GM12878 (cell line): ENCODE measurements around the gene KRT222. TPM values are rescaled to one million over a fixed set of nuclear protein-coding genes. Genes with fewer than 3 reads are reported as not detected.

Source experiments
- ESRRA ChIP-seq: IDR thresholded peaks from 2 replicates; pipeline ENCODE4 v1.6.1; 2012; ENCODE audit warnings: mild to moderate bottlenecking, low read length, improper control_type of control experiment
- HDAC2 ChIP-seq: fragments of 200-600 bp; sonication (generic); IDR thresholded peaks from 2 replicates; pipeline ENCODE4 v1.6.1; 2017
- KLF5 ChIP-seq: fragments of 450-650 bp; IDR thresholded peaks from 2 replicates; pipeline ENCODE4 v1.6.1; 2014; ENCODE audit warnings: mild to moderate bottlenecking; ENCODE audit not compliant: partially characterized antibody
- SP1 ChIP-seq: IDR thresholded peaks from one replicate; pipeline ENCODE4 v1.6.1; 2011; ENCODE audit warnings: low read depth, low read length
- SREBF2 ChIP-seq: IDR thresholded peaks from 2 replicates; pipeline ENCODE4 v1.6.1; 2012; ENCODE audit warnings: mild to moderate bottlenecking, low read length
- TARDBP ChIP-seq: IDR thresholded peaks from 2 replicates; pipeline ENCODE4 v1.6.1; 2016; ENCODE audit warnings: borderline replicate concordance
- ZNF207 ChIP-seq: fragments of 450-650 bp; IDR thresholded peaks from 2 replicates; pipeline ENCODE4 v1.6.1; 2014; ENCODE audit warnings: antibody characterized with exemption, mild to moderate bottlenecking, borderline replicate concordance
- polyA plus RNA-seq, 11 experiments: library from polyadenylated mRNA; depleted of rRNA in 4 of 11; unstranded in 6 of 11; stranded (reverse) in 5 of 11; fragments of >200 nt; fragmentation: Nextera tagmentation in 4 of 11; fragmentation: Illumina TruSeq in 1 of 11; extraction: Ambion mirVana in 4 of 11; extraction: Trizol in 1 of 11; gene quantifications; 1 replicate in 1 of 11; 2 replicates in 10 of 11; pipeline versions ENCODE4 v1.2.1 to v1.2.3, GENCODE V29; 2011 to 2016; ENCODE audit warnings: inconsistent platforms in 2 of 11, missing spikeins in 2 of 11, low read depth in 1 of 11
- total RNA-seq, 4 experiments: library from RNA; depleted of rRNA in 3 of 4; stranded (reverse); fragments of >200 nt in 3 of 4; fragmentation: Illumina TruSeq in 1 of 4; extraction: Trizol in 1 of 4; gene quantifications; 2 replicates each; pipeline versions ENCODE4 v1.2.1 to v1.2.3, GENCODE V29; 2013 to 2021
- TF ChIP-seq, protein P1 (sequence below): fragments of 450-650 bp; IDR thresholded peaks from 2 replicates; pipeline ENCODE4 v1.6.1; 2017; ENCODE audit warnings: mild to moderate bottlenecking
- TF ChIP-seq, protein P2 (sequence below): fragments of 150-350 bp; IDR thresholded peaks from 2 replicates; pipeline ENCODE4 v1.6.1; 2014; ENCODE audit warnings: mild to moderate bottlenecking, low read depth, low read length
- TF ChIP-seq, protein P3 (sequence below): fragments of 450-650 bp; IDR thresholded peaks from 2 replicates; pipeline ENCODE4 v1.6.1; 2014; ENCODE audit warnings: mild to moderate bottlenecking

KRT222 gene
- total and polyA plus RNA-seq, 10 of the 15 experiments (the other 5 are each of a cell fraction or from before 2014, with no cell fraction given), result 0.21 to 6.4 (median 0.54) TPM; not detected in 1

DNA sequence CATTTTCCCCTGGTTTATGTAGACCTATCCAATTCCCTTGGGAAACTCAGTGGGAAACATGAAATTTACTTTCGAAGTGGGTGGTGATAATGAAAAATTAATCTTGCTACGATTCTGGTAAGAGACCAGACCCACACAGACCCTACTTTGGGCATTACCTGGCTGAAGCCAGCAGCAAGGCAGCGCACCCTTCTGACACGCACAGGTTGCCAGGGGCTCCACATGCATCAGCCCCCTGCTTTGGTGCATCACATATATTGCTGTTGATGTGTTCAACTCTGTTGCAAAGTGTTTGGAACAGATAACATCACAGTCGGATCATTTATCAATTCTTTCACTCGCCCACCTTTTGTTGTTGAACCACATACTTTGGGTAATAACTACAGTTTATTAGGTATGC, 44.0 kb downstream of the KRT222 start (continued):
- TF ChIP-seq, protein P1, sequence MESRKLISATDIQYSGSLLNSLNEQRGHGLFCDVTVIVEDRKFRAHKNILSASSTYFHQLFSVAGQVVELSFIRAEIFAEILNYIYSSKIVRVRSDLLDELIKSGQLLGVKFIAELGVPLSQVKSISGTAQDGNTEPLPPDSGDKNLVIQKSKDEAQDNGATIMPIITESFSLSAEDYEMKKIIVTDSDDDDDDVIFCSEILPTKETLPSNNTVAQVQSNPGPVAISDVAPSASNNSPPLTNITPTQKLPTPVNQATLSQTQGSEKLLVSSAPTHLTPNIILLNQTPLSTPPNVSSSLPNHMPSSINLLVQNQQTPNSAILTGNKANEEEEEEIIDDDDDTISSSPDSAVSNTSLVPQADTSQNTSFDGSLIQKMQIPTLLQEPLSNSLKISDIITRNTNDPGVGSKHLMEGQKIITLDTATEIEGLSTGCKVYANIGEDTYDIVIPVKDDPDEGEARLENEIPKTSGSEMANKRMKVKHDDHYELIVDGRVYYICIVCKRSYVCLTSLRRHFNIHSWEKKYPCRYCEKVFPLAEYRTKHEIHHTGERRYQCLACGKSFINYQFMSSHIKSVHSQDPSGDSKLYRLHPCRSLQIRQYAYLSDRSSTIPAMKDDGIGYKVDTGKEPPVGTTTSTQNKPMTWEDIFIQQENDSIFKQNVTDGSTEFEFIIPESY, result no peak
- TF ChIP-seq, protein P2, sequence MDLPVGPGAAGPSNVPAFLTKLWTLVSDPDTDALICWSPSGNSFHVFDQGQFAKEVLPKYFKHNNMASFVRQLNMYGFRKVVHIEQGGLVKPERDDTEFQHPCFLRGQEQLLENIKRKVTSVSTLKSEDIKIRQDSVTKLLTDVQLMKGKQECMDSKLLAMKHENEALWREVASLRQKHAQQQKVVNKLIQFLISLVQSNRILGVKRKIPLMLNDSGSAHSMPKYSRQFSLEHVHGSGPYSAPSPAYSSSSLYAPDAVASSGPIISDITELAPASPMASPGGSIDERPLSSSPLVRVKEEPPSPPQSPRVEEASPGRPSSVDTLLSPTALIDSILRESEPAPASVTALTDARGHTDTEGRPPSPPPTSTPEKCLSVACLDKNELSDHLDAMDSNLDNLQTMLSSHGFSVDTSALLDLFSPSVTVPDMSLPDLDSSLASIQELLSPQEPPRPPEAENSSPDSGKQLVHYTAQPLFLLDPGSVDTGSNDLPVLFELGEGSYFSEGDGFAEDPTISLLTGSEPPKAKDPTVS, result no peak
- TF ChIP-seq TARDBP, result no peak
- TF ChIP-seq ZNF207, result no peak
- TF ChIP-seq SREBF2, result no peak
- no peak for TF ChIP-seq KLF5
- TF ChIP-seq ESRRA, result no peak
- TF ChIP-seq, protein P3, sequence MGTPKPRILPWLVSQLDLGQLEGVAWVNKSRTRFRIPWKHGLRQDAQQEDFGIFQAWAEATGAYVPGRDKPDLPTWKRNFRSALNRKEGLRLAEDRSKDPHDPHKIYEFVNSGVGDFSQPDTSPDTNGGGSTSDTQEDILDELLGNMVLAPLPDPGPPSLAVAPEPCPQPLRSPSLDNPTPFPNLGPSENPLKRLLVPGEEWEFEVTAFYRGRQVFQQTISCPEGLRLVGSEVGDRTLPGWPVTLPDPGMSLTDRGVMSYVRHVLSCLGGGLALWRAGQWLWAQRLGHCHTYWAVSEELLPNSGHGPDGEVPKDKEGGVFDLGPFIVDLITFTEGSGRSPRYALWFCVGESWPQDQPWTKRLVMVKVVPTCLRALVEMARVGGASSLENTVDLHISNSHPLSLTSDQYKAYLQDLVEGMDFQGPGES, result no peak
- TF ChIP-seq SP1, result no peak
- no peak for TF ChIP-seq HDAC2
- TF ChIP-seq, all 136 proteins: peak for 0
